GM18951 (cell line): ENCODE data around the gene CCL16.
"Not testable (repeated sequence)": the region's sequence is repeated elsewhere in the genome, so short reads cannot be mapped to it uniquely, and the experiment has no call there.

Source experiments
- POLR2A ChIP-seq: IDR thresholded peaks from 4 replicates; pipeline ENCODE4 v1.6.1; 2011; ENCODE audit warnings: mild to moderate bottlenecking; ENCODE audit not compliant: insufficient read length, insufficient read depth; ENCODE audit errors: extremely low read depth
- in situ Hi-C: fragments of 300-500 bp; cut with MboI; formaldehyde crosslinking; loops from one replicate; pipeline ENCODE4 v1.12.0; 2022; ENCODE audit warnings: low sequenced_read_pairs, mixed read lengths, inconsistent platforms; ENCODE audit not compliant: unreplicated experiment

The CCL16 gene

DNA sequence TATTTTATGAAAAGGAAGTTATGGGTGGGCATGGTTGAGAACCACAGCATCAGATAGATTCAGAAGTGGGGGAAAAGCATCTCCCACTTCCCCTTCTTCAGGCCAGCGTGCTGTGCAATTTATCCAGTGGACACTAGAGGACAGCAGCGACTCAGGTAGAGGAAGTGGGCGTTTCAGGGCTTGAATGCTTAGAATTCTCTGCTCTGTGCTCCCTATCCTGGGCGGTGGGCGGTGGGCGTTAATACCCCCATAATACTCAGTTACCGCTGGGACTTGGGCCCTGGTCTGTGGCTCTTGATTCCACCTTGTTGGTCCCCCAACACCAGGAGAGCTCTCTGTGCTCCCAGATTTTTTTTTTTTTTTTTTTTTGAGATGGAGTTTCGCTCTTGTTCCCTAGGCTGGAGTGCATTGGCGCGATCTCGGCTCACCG, 34.1 kb downstream of the CCL16 start:
- in situ Hi-C loops: no loop called here
- TF ChIP-seq POLR2A: no peak

DNA sequence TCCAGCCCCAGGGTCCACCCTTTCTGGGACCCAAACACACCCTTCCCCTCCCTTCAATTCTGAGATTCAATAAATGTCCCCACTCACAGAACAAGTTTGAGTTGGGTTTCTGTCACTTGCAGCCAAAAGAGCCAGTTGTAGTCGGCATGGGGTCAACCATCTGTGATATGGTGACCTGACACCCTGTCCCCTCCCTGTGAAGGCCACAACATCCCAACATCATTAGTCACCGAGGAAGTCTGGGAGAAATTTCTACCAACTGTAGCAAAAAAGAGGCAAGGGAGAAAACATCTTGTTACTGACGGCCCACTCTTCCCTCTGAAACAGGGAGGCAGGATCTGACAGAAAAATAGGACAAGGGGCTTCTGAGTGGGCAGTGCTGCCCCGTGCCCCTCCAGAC, 37.1 kb downstream of the CCL16 start:
- in situ Hi-C loops: no loop called here
- TF ChIP-seq POLR2A: no peak

DNA sequence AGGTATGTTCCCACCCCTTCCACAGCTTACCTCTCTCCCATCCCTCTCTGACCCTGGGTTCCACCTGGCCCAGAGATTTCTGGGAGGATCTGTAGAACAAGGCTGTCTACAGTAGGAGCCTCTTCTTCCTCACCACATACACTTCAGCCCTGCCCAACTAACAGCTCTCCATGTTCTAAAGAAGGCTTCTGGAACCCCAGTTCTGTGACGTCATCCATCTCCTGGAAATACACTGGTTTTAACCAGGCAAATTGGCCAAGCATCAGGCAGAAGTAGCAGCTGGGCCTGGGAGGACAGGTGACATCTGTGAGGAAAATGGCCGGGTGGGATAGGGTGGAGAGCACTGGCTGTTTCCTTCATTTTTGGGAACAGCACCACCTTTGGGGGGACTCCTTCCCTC, 37.8 kb downstream of the CCL16 start, which contains the start of gene LYZL6:
Gene LYZL6 (minus strand): TSS at position 177 of the 400 bp plus-strand sequence. CDS start 4,357 bp downstream, outside the sequence.
- in situ Hi-C loops: no loop called here
- no peak for TF ChIP-seq POLR2A

DNA sequence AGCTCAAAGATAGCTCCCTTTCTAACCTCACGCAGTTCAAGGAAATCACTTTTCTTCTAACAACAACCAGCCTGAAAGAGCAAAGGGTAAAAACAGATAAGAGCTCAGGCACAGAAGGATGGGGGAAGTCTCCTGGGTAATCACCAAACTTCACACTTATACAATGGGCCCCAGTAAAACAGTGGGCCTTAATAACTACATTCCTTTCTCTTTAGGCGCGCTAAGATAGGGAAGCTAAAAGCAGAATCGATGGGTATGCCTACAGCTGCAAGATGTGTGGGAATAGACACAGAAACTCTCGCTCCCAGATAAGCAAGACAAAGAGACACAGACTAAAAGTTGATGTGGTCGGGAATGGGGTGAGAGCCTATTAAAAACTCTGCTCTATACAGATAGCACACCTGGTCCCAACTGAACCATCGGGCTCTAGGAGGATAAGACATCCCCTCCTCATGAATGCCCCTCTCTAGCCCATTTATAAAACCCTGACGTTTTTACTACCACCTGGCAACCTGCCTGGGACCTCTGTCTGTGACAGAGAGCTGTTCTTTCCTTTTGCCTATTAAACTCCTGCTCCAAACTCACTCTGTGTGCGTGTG, 38.6 kb downstream of the CCL16 start:
- TF ChIP-seq POLR2A: no peak
- in situ Hi-C loops: no loop called here

DNA sequence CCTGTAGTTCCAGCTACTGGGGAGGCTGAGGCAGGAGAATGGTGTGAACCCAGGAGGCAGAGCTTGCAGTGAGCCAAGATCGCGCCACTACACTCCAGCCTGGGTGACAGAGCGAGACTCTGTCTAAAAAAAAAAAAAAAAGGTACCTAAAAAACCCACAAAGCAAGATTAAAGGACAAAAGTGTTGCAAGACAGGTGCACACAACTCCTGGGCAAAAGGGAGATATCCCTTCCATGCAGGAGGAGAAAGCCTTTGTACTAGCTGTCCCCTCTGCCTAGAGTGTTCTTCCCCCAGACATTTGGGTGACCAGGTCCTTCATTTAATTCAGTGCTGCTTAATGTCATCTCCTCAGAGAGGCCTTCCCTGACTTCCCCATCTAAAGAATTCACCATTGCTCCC, 42.8 kb downstream of the CCL16 start:
- in situ Hi-C loops: not testable (repeated sequence)

DNA sequence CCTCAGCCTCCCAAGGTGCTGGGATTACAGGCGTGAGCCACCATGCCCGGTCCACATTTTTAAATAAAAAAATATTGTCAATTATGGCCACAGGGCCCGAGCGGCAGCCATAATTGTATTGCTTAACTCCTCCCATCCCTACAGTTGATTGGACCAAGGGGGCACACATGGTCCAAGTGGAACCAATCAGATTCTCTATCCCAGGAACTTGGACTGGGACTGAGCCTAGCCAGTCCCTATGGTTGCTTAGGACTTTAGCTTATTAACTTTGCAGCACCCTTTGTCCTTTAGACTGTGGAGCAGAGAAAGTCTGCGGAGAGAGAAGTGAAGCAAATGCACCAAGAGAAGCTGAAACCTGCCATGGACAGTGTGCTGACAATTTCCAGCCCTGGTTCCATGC, 45.2 kb downstream of the CCL16 start:
- no peak for TF ChIP-seq POLR2A

DNA sequence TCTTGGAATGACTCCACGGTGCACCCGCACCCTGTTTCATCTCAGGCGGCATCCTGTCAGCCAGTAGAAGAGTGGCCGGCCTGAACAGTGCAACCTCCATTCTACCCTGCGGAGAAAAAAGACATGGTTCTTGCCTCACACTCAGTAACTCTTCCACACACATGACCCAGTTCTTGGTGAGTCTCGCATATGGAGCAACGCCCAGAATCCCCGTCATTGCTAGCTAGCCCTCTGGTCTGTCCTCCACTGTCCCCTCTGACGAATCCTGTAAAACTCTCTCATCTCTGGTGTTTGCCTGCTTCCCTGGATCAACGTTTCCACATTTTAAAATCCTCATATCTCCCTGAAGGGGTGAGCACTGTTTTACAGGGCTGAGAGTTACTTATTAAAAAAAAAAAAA, 46.5 kb downstream of the CCL16 start:
- in situ Hi-C loops: no loop called here
- no peak for TF ChIP-seq POLR2A

More for the DNA sequence above, 45.2 kb downstream of the CCL16 start:
- in situ Hi-C loops: no loop called here

DNA sequence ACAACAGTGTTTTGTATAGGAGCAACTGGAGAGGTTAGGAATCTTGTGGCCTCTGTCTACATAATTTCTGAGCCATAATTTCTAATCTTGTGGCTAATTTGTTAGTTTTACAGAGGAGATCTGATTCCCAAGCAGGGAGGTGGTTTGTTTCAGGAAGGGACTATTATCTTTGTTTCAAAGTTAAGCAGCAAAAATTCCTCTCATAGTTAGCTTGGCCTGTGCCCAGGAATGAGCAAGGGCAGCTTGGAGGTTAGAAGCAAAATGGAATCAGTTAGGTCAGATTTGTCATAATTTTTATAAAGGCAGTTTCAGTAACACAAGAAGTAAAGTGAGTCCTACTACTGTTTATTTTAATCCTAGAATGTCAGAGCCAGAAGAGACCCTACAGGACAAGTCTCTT, 48.7 kb downstream of the CCL16 start:
- no peak for TF ChIP-seq POLR2A
- in situ Hi-C loops: no loop called here

DNA sequence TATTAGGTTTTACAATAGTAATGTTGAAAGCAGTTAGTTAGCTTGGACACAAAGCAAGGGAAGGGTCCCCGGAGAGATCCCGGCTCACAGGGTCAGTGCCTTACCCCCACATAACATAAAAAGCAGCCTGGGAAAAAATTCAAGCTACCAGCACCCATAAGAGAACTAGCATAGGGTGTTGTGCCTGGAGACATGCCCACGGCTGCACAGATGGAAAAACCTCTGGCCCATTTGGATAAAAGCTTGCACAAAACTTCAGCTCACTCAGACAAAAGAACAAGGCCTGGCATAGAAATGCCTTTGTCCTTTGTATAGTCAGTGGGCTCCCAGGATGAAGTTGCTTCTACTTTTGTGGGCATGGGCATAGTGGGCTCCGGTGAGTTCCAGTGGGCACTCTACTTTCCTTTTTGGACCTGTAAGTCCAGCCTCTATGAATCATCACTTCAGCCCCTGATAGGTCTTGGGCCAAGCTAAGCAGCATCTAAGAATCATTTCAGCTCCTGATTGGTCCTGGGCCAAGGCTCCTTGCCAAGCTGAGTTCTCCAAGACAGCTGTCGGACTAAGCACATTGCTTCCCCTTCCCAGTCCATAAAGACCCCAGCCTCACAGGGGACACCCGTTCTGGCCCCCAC, 49.4 kb downstream of the CCL16 start:
- in situ Hi-C loops: no loop called here

DNA sequence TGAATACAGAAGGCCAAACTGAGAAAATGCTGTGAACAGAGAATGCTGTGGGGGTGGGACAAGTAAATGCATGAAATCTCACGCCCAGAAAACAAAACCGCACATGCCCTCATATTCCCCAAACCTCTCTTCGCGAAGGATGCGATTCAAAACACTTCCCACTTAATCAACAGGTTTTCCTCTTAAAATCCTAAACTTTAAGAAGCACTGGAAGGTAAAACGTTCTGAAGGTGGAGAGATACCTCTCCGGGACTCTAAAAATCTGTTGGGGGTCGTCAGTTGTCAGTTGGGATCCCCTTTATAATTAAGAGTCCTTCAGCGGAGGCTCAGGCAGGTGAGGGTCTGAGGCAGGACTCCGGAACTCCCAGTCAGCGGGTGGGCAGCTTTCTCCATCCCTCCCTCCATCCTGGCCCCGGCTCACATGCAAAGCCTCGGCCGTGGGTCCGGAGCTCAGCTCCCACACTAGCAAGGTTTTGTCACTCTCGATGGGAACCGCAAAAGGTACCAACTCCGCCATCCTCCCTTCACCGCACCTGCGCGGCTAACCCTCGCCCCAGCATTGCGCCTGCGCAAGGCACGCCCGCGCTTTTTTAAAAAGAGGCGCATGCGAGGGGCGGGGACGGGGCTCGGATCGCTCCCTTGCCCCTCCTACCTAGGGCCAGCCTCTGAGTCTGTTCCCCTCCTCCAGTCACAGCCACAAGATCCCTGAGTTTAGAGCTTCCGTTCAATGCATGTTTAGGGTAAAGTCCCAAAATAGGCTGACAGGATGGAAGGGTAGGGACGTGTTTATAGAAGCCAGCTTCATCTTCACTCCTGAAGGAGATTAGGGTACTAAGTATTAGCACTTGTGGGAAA, 50.9 kb downstream of the CCL16 start, which contains the start of gene RDM1:
Gene RDM1 (minus strand): TSS at position 563 of the 855 bp plus-strand sequence. CDS start 46 bp downstream, at position 517.
- peak; percentile 65 for TF ChIP-seq POLR2A
- in situ Hi-C loops: no loop called here

More for the DNA sequence above, 49.4 kb downstream of the CCL16 start:
- no peak for TF ChIP-seq POLR2A

DNA sequence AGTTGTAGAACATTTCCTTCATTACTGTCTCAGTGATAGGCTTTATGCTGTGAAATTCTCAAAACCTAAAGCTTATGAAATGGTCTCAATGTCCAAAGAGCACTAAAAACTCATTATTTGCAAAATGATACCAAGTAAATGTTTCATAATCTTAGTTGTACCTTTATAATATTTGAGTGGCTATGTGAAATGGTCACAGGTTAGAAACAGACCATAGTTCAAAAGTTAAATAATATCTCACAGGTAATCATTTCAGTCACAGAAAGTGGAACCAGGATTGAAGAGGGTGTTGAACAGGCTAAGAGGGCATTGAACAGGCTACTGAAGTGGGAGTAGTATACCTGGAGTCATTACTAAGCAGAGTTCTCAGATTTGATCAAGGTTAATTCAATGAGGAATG, 53.6 kb downstream of the CCL16 start:
- in situ Hi-C loops: no loop called here
- TF ChIP-seq POLR2A: no peak
